Breast epithelium (tissue), 3 donors: ENCODE results near the gene DUS2.

Experiments used
- CTCF ChIP-seq, 3 donors: fragments of 450-650 bp; IDR thresholded peaks; one replicate each; pipeline ENCODE4 v1.5.1; 2016 to 2017; ENCODE audit warnings: antibody characterized with exemption in 3 of 3, mild to moderate bottlenecking in 3 of 3, moderate library complexity in 3 of 3
- POLR2A ChIP-seq: fragments of 450-650 bp; IDR thresholded peaks from one replicate; pipeline ENCODE4 v1.6.1; 2016; ENCODE audit warnings: antibody characterized with exemption, mild to moderate bottlenecking, moderate library complexity
- POLR2AphosphoS5 ChIP-seq, 3 donors: sonication (generic); formaldehyde crosslinking; IDR thresholded peaks; one replicate each; pipeline ENCODE4 v1.6.1; 2017; ENCODE audit warnings: antibody characterized with exemption in 3 of 3

GRCh38 chr16:68126395-68126794 lies 103.3 kb downstream of the DUS2 start:
- TF ChIP-seq CTCF (IDR thresholded peaks at IDR 0.05) (no peak), POLR2A (no peak), POLR2AphosphoS5 (IDR thresholded peaks at IDR 0.05) (no peak)
